K562 (cell line): ENCODE measurements around the gene ZNF236. TPM values are rescaled to one million over a fixed set of nuclear protein-coding genes. Genes with fewer than 3 reads are reported as not detected.

Experiments used
- ATAC-seq: fragments of 200-7000 bp; cut with Tn5 transposase; 3 replicates; pipeline ENCODE4 v1.9.1; 2020; ENCODE audit warnings: moderate library complexity
- BruUV-seq: library from RNA; stranded (reverse); fragments of 400-500 nt; replicated peaks from 2 replicates; lab custom pipeline; 2021; lab: Mats Ljungman, UMichigan
- CTCF ChIA-PET: fragments of 300-600 bp; formaldehyde crosslinking; extraction: SDS; loops from one replicate; lab custom pipeline; 2021; ENCODE audit warnings: low intra/inter-chr PET ratio; lab: Yijun Ruan, JAX
- POLR2A ChIA-PET: fragments of 300-600, 350-650 bp; sonication (Branson Sonifier 250); formaldehyde crosslinking; extraction: SDS; loops from one replicate; lab custom pipeline; 2021; ENCODE audit warnings: antibody characterized with exemption, inconsistent platforms; lab: Yijun Ruan, JAX
- DNase-seq, 4 experiments: peaks; one replicate each; pipeline versions ENCODE4 v3.0.0 to v3.0.0-alpha.2; 2011 to 2018; ENCODE audit warnings: low spot score in 3 of 4, mixed read lengths in 3 of 4; ENCODE audit errors: extremely low read depth in 1 of 4
- FAIRE-seq: peaks from 2 replicates; lab custom pipeline; 2011; peaks lifted over from hg19 to GRCh38; lab: Jason Lieb, UNC
- H2AFZ ChIP-seq: 2 replicates; pipeline ENCODE4 v1.6.0; 2011; ENCODE audit warnings: low read depth, low read length, control low read depth, inconsistent platforms
- H3K27ac ChIP-seq: fragments of 200-600 bp; 3 replicates; pipeline ENCODE4 v1.8.0; 2011; ENCODE audit warnings: low read depth, mild to moderate bottlenecking, control low read depth, inconsistent platforms, low read length, moderate library complexity, mixed read lengths; ENCODE audit errors: extremely low read depth
- H3K27me3 ChIP-seq, 2 experiments: fragments of 300-600 bp in 1 of 2; 2 replicates in 1 of 2; 3 replicates in 1 of 2; pipeline versions ENCODE4 v1.6.0 to v1.8.0; 2011; ENCODE audit warnings: inconsistent platforms in 2 of 2, low read length in 2 of 2, mild to moderate bottlenecking in 1 of 2, mixed read lengths in 1 of 2, moderate library complexity in 1 of 2; ENCODE audit not compliant: control insufficient read depth in 2 of 2, insufficient read depth in 2 of 2
- H3K36me3 ChIP-seq: fragments of 300-600 bp; 3 replicates; pipeline ENCODE4 v1.8.0; 2011; ENCODE audit warnings: mild to moderate bottlenecking, low read length, inconsistent platforms; ENCODE audit not compliant: control insufficient read depth, insufficient read depth
- H3K4me1 ChIP-seq, 2 experiments: fragments of 200-600 bp in 1 of 2; replicated peaks in 1 of 2; 2 replicates in 1 of 2; 3 replicates in 1 of 2; pipeline versions ENCODE4 v1.5.1 to v1.8.0; 2011; ENCODE audit warnings: inconsistent platforms in 2 of 2, low read length in 2 of 2, mild to moderate bottlenecking in 1 of 2, mixed read lengths in 1 of 2, moderate library complexity in 1 of 2; ENCODE audit not compliant: control insufficient read depth in 2 of 2, insufficient read depth in 2 of 2
- H3K4me2 ChIP-seq: 2 replicates; pipeline ENCODE4 v1.6.1; 2011; ENCODE audit warnings: low read length, control low read depth, inconsistent platforms, mixed read lengths; ENCODE audit not compliant: insufficient read depth
- H3K4me3 ChIP-seq: fragments of 200-600 bp; sonication (generic), shearing (Covaris generic); 2 replicates; pipeline ENCODE4 v1.5.1; 2016; ENCODE audit warnings: control low read depth, inconsistent platforms
- H3K79me2 ChIP-seq: fragments of 200-600 bp; 3 replicates; pipeline ENCODE4 v1.8.0; 2011; ENCODE audit warnings: low read length, inconsistent platforms; ENCODE audit not compliant: control insufficient read depth, insufficient read depth
- H3K9ac ChIP-seq, 2 experiments: 2 replicates each; pipeline versions ENCODE4 v1.6.0 to v1.6.1; 2011; ENCODE audit warnings: low read depth in 2 of 2, low read length in 2 of 2, control low read depth in 1 of 2, inconsistent platforms in 1 of 2, mild to moderate bottlenecking in 1 of 2, mixed read lengths in 1 of 2; ENCODE audit not compliant: insufficient read depth in 1 of 2
- H3K9me1 ChIP-seq: one replicate; pipeline ENCODE4 v1.6.0; 2011; ENCODE audit warnings: inconsistent platforms, mild to moderate bottlenecking, low read length, moderate library complexity; ENCODE audit not compliant: control insufficient read depth, insufficient read depth
- H3K9me3 ChIP-seq: replicated peaks from 2 replicates; pipeline ENCODE4 v1.5.1; 2011; ENCODE audit warnings: low read depth, low read length, inconsistent platforms; ENCODE audit not compliant: control insufficient read depth, insufficient read depth
- H4K20me1 ChIP-seq: replicated peaks from 2 replicates; pipeline ENCODE4 v1.6.1; 2011; ENCODE audit warnings: low read length, inconsistent platforms, mixed read lengths; ENCODE audit not compliant: control insufficient read depth, insufficient read depth
- BMI1 ChIP-seq: fragments of 150-350 bp; IDR thresholded peaks from 2 replicates; pipeline ENCODE4 v1.6.1; 2014; ENCODE audit warnings: low read length
- CC2D1A ChIP-seq: fragments of 450-650 bp; IDR thresholded peaks from 2 replicates; pipeline ENCODE4 v1.6.1; 2017; ENCODE audit warnings: mild to moderate bottlenecking
- COPS2 ChIP-seq: fragments of 450-650 bp; conservative IDR thresholded peaks from 2 replicates; pipeline ENCODE4 v1.6.1; 2016; ENCODE audit warnings: mild to moderate bottlenecking, moderate library complexity
- FOXK1 ChIP-seq: sonication (generic); formaldehyde crosslinking; IDR thresholded peaks from 2 replicates; pipeline ENCODE4 v1.8.0; 2022; ENCODE audit warnings: missing genetic modification reagents, mild to moderate bottlenecking, borderline replicate concordance
- FOXK2 ChIP-seq, 2 experiments: fragments of 450-650 bp; IDR thresholded peaks in 1 of 2; conservative IDR thresholded peaks in 1 of 2; 2 replicates each; pipeline ENCODE4 v1.6.1; 2016; ENCODE audit warnings: low read depth in 2 of 2, mild to moderate bottlenecking in 1 of 2
- FUS ChIP-seq: fragments of 200-400 bp; formaldehyde crosslinking; optimal IDR thresholded peaks from 2 replicates; pipeline ENCODE3; 2017; ENCODE audit warnings: low read depth, low read length
- GATA2 ChIP-seq: sonication (generic); formaldehyde crosslinking; IDR thresholded peaks from 2 replicates; pipeline ENCODE4 v1.4.0; 2020; ENCODE audit warnings: mild to moderate bottlenecking, missing genetic modification reagents
- HDAC1 ChIP-seq, 2 experiments: fragments of 450-650 bp; IDR thresholded peaks; 2 replicates each; pipeline ENCODE4 v1.6.1; 2016 to 2017; ENCODE audit warnings: inconsistent platforms in 1 of 2, mild to moderate bottlenecking in 1 of 2, moderate library complexity in 1 of 2
- KDM5B ChIP-seq: fragments of 200-600 bp; sonication (generic); IDR thresholded peaks from 2 replicates; pipeline ENCODE4 v1.6.1; 2012; ENCODE audit warnings: low read depth, mild to moderate bottlenecking, moderate library complexity, low read length, control low read depth, inconsistent platforms; ENCODE audit not compliant: insufficient replicate concordance
- PTRF ChIP-seq: fragments of 450-650 bp; IDR thresholded peaks from 2 replicates; pipeline ENCODE4 v1.6.1; 2016; ENCODE audit warnings: mild to moderate bottlenecking, missing genetic modification characterization, missing compliant biosample characterization
- SAFB2 ChIP-seq: fragments of 200-400 bp; formaldehyde crosslinking; IDR thresholded peaks from 2 replicates; pipeline ENCODE4 v1.6.1; 2018; ENCODE audit warnings: borderline replicate concordance, low read length, low read depth, moderate library complexity; ENCODE audit not compliant: severe bottlenecking
- ZEB2 ChIP-seq: fragments of 450-650 bp; IDR thresholded peaks from 2 replicates; pipeline ENCODE4 v1.6.1; 2016
- ZKSCAN8 ChIP-seq: fragments of 200-800 bp; sonication (Bioruptor generic); IDR thresholded peaks from 2 replicates; pipeline ENCODE4 v1.6.1; 2016; ENCODE audit warnings: missing genetic modification characterization, missing compliant biosample characterization
- ZNF766 ChIP-seq: fragments of 200-800 bp; sonication (Bioruptor generic); conservative IDR thresholded peaks from 2 replicates; pipeline ENCODE4 v1.6.1; 2016; ENCODE audit warnings: missing genetic modification characterization, missing compliant biosample characterization
- WGBS: fragments of 100-300 bp; shearing (Covaris generic); methylation state at CpG from one replicate; pipeline ENCODE4 v1.1.6; 2016; ENCODE audit warnings: low coverage, mixed read lengths; ENCODE audit not compliant: insufficient coverage; ENCODE audit errors: missing lambda C conversion rate; 5-methylcytosine and 5-hydroxymethylcytosine counted together
- in situ Hi-C: fragments of 300-500 bp; cut with MboI; formaldehyde crosslinking; loops from 4 replicates; pipeline ENCODE4 v1.15.0; 2018; ENCODE audit warnings: inconsistent platforms, mixed read lengths
- intact Hi-C: fragments of 100-400 bp; cut with micrococcal nuclease; formaldehyde crosslinking; loops from 2 replicates; pipeline ENCODE4 v1.14.2; 2022
- polyA plus RNA-seq, 8 experiments: library from polyadenylated mRNA; depleted of rRNA in 4 of 8; stranded (reverse) in 5 of 8; unstranded in 3 of 8; fragments of >200 nt; fragmentation: Nextera tagmentation in 2 of 8; fragmentation: Illumina TruSeq in 1 of 8; extraction: Ambion mirVana in 2 of 8; extraction: Trizol in 1 of 8; gene quantifications; 2 replicates each; pipeline versions ENCODE4 v1.2.1 to v1.2.3, GENCODE V29; 2011 to 2014; ENCODE audit warnings: inconsistent platforms in 1 of 8, missing spikeins in 1 of 8
- total RNA-seq, 7 experiments: library from RNA; depleted of rRNA in 6 of 7; stranded (reverse); fragments of >200 nt in 6 of 7; fragmentation: Illumina TruSeq in 2 of 7; extraction: Trizol in 2 of 7; gene quantifications; 2 replicates each; pipeline versions ENCODE4 v1.2.1 to v1.2.3, GENCODE V29; 2011 to 2021; ENCODE audit warnings: low replicate concordance in 1 of 7

Gene ZNF236
- total and polyA plus RNA-seq, 9 of the 15 experiments (the other 6 are each of a cell fraction or from before 2014, with no cell fraction given), result 0.35 to 8.7 (median 3.4) TPM

DNA sequence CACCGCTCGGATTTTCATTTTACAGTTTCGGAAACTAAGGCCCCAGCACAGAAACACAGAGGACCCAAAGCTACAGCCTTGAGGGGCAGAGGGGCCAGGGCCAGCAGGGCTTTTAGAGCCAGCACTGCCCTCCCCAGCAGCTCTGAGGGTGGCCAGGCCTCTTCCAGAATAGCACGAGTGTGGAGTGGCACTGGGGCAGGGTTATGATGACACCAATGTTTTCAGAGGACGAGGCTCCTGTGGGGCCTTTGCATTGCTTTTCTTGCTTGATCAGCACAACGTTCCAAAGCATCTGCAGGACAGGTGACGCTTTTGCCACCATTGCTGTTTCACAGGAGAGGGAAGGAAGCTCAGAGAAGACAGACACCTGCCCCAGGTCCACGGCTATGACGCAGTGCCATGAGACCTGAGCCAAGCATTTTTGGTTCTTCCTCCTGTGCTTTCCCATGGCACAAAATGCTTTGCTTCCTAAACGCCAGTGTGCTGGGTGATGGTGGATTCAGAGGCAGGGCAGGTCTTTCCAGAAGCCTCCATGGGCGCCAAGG is 183.4 kb downstream of the ZNF236 start:
- no peaks in the 10 kb centered on the region; a peak in 1 of 5 replicates for H3K4me1 ChIP-seq
- no peaks in the 10 kb centered on the region for H4K20me1 ChIP-seq
- TF ChIP-seq ZKSCAN8, result no peak
- TF ChIP-seq HDAC1 (IDR thresholded peaks at IDR 0.05), result no peak
- TF ChIP-seq ZEB2, result no peak
- TF ChIP-seq CC2D1A, result no peak
- TF ChIP-seq ZNF766 (CRISPR knock-in tag), result no peak
- TF ChIP-seq FOXK1 (CRISPR knock-in tag), result no peak
- no peak for TF ChIP-seq BMI1
- no peak for TF ChIP-seq FUS
- no peak for TF ChIP-seq KDM5B
- no peak for TF ChIP-seq FOXK2 (conservative IDR thresholded peaks at IDR 0.05 in 1 of 2, IDR thresholded peaks at IDR 0.05 in 1 of 2; ENCODE audit: low read depth in 2 of 2)
- no peak for TF ChIP-seq PTRF (tag)
- no peak for TF ChIP-seq GATA2 (CRISPR knock-in tag)
- TF ChIP-seq SAFB2, result no peak
- TF ChIP-seq COPS2, result no peak
- BruUV-seq, result no TSS peak
- in situ Hi-C loops (no loop called here), intact Hi-C loops (loop anchor here (10.0 kb wide), 1 partner anchor 49 kb away; no protein-coding TSS in a partner anchor)
- H3K9ac ChIP-seq, result no peak overlapping the region
- H3K79me2 ChIP-seq, result no peaks in the 10 kb centered on the region
- POLR2A ChIA-PET, result no interaction called here
- no peak overlapping the region for H3K4me3 ChIP-seq
- DNase-seq (no peak), FAIRE-seq (no peak), ATAC-seq (no peak)
- peaks cover 4 to 63% of the 10 kb centered on the region in 2 experiments for H3K27me3 ChIP-seq
- no peaks in the 10 kb centered on the region for H3K9me1 ChIP-seq
- CTCF ChIA-PET, result no interaction called here
- no peaks in the 10 kb centered on the region for H3K9me3 ChIP-seq
- 0% methylated on average over 9 of the region's 11 CpGs for WGBS
- H2AFZ ChIP-seq, result no peak overlapping the region
- no peak overlapping the region for H3K4me2 ChIP-seq
- H3K36me3 ChIP-seq, result no peaks in the 10 kb centered on the region
- no peak overlapping the region for H3K27ac ChIP-seq
